Measurements from ENCODE around the gene MRPL49. TPM values are rescaled to one million over a fixed set of nuclear protein-coding genes. Genes with fewer than 3 reads are reported as not detected.
A peak's percentile ranks its signal among the peaks of the same experiment; 100 is the strongest.

The MRPL49 gene
- polyA plus RNA-seq = 10 to 100 TPM; 18.9 to 44.3 TPM

GRCh38 chr11:65121865-65122696, at the start of gene MRPL49, which contains the start of gene FAU:
Gene MRPL49, plus strand, starts transcription at chr11:65122321. Its CDS starts 26 bp downstream, at chr11:65122347.
Gene FAU, minus strand, starts transcription at chr11:65122134. Its CDS starts 321 bp downstream, at chr11:65121813.
- no peaks in the 10 kb centered on the region for H3K27me3 ChIP-seq (ENCODE audit: control insufficient read depth in 1 of 2, insufficient read depth in 2 of 2, low read length in 2 of 2)
- peak within 1 kb of the TSS; percentile 97 to 98 for H3K27ac ChIP-seq (ENCODE audit: low read depth in 2 of 2, low read length in 1 of 2)
- peak within 1 kb of the TSS; percentile 76 to 92 for H3K4me3 ChIP-seq (ENCODE audit: low read depth in 1 of 2, low read length in 2 of 2)
- no peaks in the 10 kb centered on the region for H3K9me3 ChIP-seq (ENCODE audit: control insufficient read depth in 2 of 2, insufficient read depth in 1 of 2, low read depth in 1 of 2, low read length in 1 of 2)
- peaks cover 11 to 29% of the 10 kb centered on the region in 2 donors for H3K36me3 ChIP-seq (ENCODE audit: control insufficient read depth in 2 of 2, insufficient read depth in 2 of 2, low read length in 1 of 2)
- 0% methylated on average over 58 to 64 of the region's 64 CpGs for WGBS, 2 donors
- H3K4me1 ChIP-seq (ENCODE audit: control insufficient read depth in 2 of 2, insufficient read depth in 2 of 2, low read length in 1 of 2) = peaks cover 0 to 4% of the 10 kb centered on the region in 2 donors

- 61 to 79% methylated on average over 1 of the region's 1 CpG for WGBS, 2 donors
These were observed 49.5 kb upstream of the MRPL49 start for GRCh38 chr11:65072631-65072966.

GRCh38 chr11:65077451-65077850, 44.7 kb upstream of the MRPL49 start:
- no peaks in the 10 kb centered on the region for H3K27me3 ChIP-seq (ENCODE audit: control insufficient read depth in 1 of 2, insufficient read depth in 2 of 2, low read length in 2 of 2)
- 87 to 89% methylated on average over 4 of the region's 4 CpGs for whole genome bisulfite sequencing, 2 donors
- H3K4me1 ChIP-seq (ENCODE audit: control insufficient read depth in 2 of 2, insufficient read depth in 2 of 2, low read length in 1 of 2) = no peaks in the 10 kb centered on the region
- no peak overlapping the region for H3K4me3 ChIP-seq (ENCODE audit: low read depth in 1 of 2, low read length in 2 of 2)
- no peaks in the 10 kb centered on the region for H3K9me3 ChIP-seq (ENCODE audit: control insufficient read depth in 2 of 2, insufficient read depth in 1 of 2, low read depth in 1 of 2, low read length in 1 of 2)
- peaks cover 0 to 3% of the 10 kb centered on the region in 2 donors for H3K36me3 ChIP-seq (ENCODE audit: control insufficient read depth in 2 of 2, insufficient read depth in 2 of 2, low read length in 1 of 2)
- H3K27ac ChIP-seq (ENCODE audit: low read depth in 2 of 2, low read length in 1 of 2) = no peak overlapping the region

More at GRCh38 chr11:65072631-65072966, 49.5 kb upstream of the MRPL49 start:
- Histone ChIP-seq H3K27me3 (ENCODE audit: control insufficient read depth in 1 of 2, insufficient read depth in 2 of 2, low read length in 2 of 2) (no peaks in the 10 kb centered on the region), H3K27ac (ENCODE audit: low read depth in 2 of 2, low read length in 1 of 2) (no peak overlapping the region), H3K4me1 (ENCODE audit: control insufficient read depth in 2 of 2, insufficient read depth in 2 of 2, low read length in 1 of 2) (no peaks in the 10 kb centered on the region), H3K9me3 (ENCODE audit: control insufficient read depth in 2 of 2, insufficient read depth in 1 of 2, low read depth in 1 of 2, low read length in 1 of 2) (no peaks in the 10 kb centered on the region), H3K36me3 (ENCODE audit: control insufficient read depth in 2 of 2, insufficient read depth in 2 of 2, low read length in 1 of 2) (no peaks in the 10 kb centered on the region), H3K4me3 (ENCODE audit: low read depth in 1 of 2, low read length in 2 of 2) (no peak overlapping the region)

- H3K4me3 ChIP-seq (ENCODE audit: low read depth in 1 of 2, low read length in 2 of 2) = no peak overlapping the region
- H3K4me1 ChIP-seq (ENCODE audit: control insufficient read depth in 2 of 2, insufficient read depth in 2 of 2, low read length in 1 of 2) = no peaks in the 10 kb centered on the region
- peaks cover 0 to 3% of the 10 kb centered on the region in 2 donors for H3K36me3 ChIP-seq (ENCODE audit: control insufficient read depth in 2 of 2, insufficient read depth in 2 of 2, low read length in 1 of 2)
- no peaks in the 10 kb centered on the region for H3K9me3 ChIP-seq (ENCODE audit: control insufficient read depth in 2 of 2, insufficient read depth in 1 of 2, low read depth in 1 of 2, low read length in 1 of 2)
- no peaks in the 10 kb centered on the region for H3K27me3 ChIP-seq (ENCODE audit: control insufficient read depth in 1 of 2, insufficient read depth in 2 of 2, low read length in 2 of 2)
- WGBS, 2 donors = 54 to 61% methylated on average over 3 of the region's 3 CpGs
- no peak overlapping the region for H3K27ac ChIP-seq (ENCODE audit: low read depth in 2 of 2, low read length in 1 of 2)
These were observed 44.0 kb upstream of the MRPL49 start for GRCh38 chr11:65078151-65078550.

- H3K27me3 ChIP-seq (ENCODE audit: control insufficient read depth in 1 of 2, insufficient read depth in 2 of 2, low read length in 2 of 2) = no peaks in the 10 kb centered on the region
- WGBS, 2 donors = 86 to 95% methylated on average over 9 of the region's 9 CpGs
- H3K4me1 ChIP-seq (ENCODE audit: control insufficient read depth in 2 of 2, insufficient read depth in 2 of 2, low read length in 1 of 2) = no peaks in the 10 kb centered on the region
- H3K4me3 ChIP-seq (ENCODE audit: low read depth in 1 of 2, low read length in 2 of 2) = no peak overlapping the region
- no peak overlapping the region for H3K27ac ChIP-seq (ENCODE audit: low read depth in 2 of 2, low read length in 1 of 2)
- H3K9me3 ChIP-seq (ENCODE audit: control insufficient read depth in 2 of 2, insufficient read depth in 1 of 2, low read depth in 1 of 2, low read length in 1 of 2) = no peaks in the 10 kb centered on the region
- peaks cover 0 to 3% of the 10 kb centered on the region in 2 donors for H3K36me3 ChIP-seq (ENCODE audit: control insufficient read depth in 2 of 2, insufficient read depth in 2 of 2, low read length in 1 of 2)
These were observed 43.3 kb upstream of the MRPL49 start for GRCh38 chr11:65078786-65079342.

- no peaks in the 10 kb centered on the region for H3K9me3 ChIP-seq (ENCODE audit: control insufficient read depth in 2 of 2, insufficient read depth in 1 of 2, low read depth in 1 of 2, low read length in 1 of 2)
- H3K27ac ChIP-seq (ENCODE audit: low read depth in 2 of 2, low read length in 1 of 2) = peak overlapping the region in 1 of 2 donors; percentile 6
These were observed 38.8 kb upstream of the MRPL49 start for GRCh38 chr11:65083134-65083833.

GRCh38 chr11:65083834-65084597, 38.1 kb upstream of the MRPL49 start, which contains the start of the genes CDCA5 and ZFPL1:
Gene CDCA5, minus strand, starts transcription at chr11:65084040. Its CDS starts 62 bp downstream, at chr11:65083978.
Gene ZFPL1, plus strand, starts transcription at chr11:65084222. Its CDS starts 477 bp downstream, at chr11:65084699.
- 0% methylated on average over 79 of the region's 79 CpGs for WGBS, 2 donors
- H3K36me3 ChIP-seq (ENCODE audit: control insufficient read depth in 2 of 2, insufficient read depth in 2 of 2, low read length in 1 of 2) = peaks cover 19 to 27% of the 10 kb centered on the region in 2 donors
- peak within 1 kb of the TSS; percentile 77 to 83 for H3K4me3 ChIP-seq (ENCODE audit: low read depth in 1 of 2, low read length in 2 of 2)
- peak within 1 kb of the TSS; percentile 98 for H3K27ac ChIP-seq (ENCODE audit: low read depth in 2 of 2, low read length in 1 of 2)
- H3K27me3 ChIP-seq (ENCODE audit: control insufficient read depth in 1 of 2, insufficient read depth in 2 of 2, low read length in 2 of 2) = no peaks in the 10 kb centered on the region
- peaks cover 0 to 3% of the 10 kb centered on the region in 2 donors for H3K4me1 ChIP-seq (ENCODE audit: control insufficient read depth in 2 of 2, insufficient read depth in 2 of 2, low read length in 1 of 2)
- H3K9me3 ChIP-seq (ENCODE audit: control insufficient read depth in 2 of 2, insufficient read depth in 1 of 2, low read depth in 1 of 2, low read length in 1 of 2) = no peaks in the 10 kb centered on the region

More at GRCh38 chr11:65083134-65083833, 38.8 kb upstream of the MRPL49 start:
- Histone ChIP-seq H3K36me3 (ENCODE audit: control insufficient read depth in 2 of 2, insufficient read depth in 2 of 2, low read length in 1 of 2) (peaks cover 16 to 23% of the 10 kb centered on the region in 2 donors), H3K27me3 (ENCODE audit: control insufficient read depth in 1 of 2, insufficient read depth in 2 of 2, low read length in 2 of 2) (no peaks in the 10 kb centered on the region), H3K4me1 (ENCODE audit: control insufficient read depth in 2 of 2, insufficient read depth in 2 of 2, low read length in 1 of 2) (peaks cover 0 to 3% of the 10 kb centered on the region in 2 donors), H3K4me3 (ENCODE audit: low read depth in 1 of 2, low read length in 2 of 2) (peak overlapping the region; percentile 77 to 83)
- 2 to 7% methylated on average over 13 of the region's 13 CpGs for WGBS, 2 donors

- 39 to 43% methylated on average over 23 of the region's 23 CpGs for WGBS, 2 donors
- Histone ChIP-seq H3K36me3 (ENCODE audit: control insufficient read depth in 2 of 2, insufficient read depth in 2 of 2, low read length in 1 of 2) (peaks cover 19 to 29% of the 10 kb centered on the region in 2 donors), H3K27ac (ENCODE audit: low read depth in 2 of 2, low read length in 1 of 2) (peak overlapping the region; percentile 98), H3K4me1 (ENCODE audit: control insufficient read depth in 2 of 2, insufficient read depth in 2 of 2, low read length in 1 of 2) (peaks cover 0 to 3% of the 10 kb centered on the region in 2 donors), H3K4me3 (ENCODE audit: low read depth in 1 of 2, low read length in 2 of 2) (peak overlapping the region; percentile 77 to 83), H3K27me3 (ENCODE audit: control insufficient read depth in 1 of 2, insufficient read depth in 2 of 2, low read length in 2 of 2) (no peaks in the 10 kb centered on the region), H3K9me3 (ENCODE audit: control insufficient read depth in 2 of 2, insufficient read depth in 1 of 2, low read depth in 1 of 2, low read length in 1 of 2) (no peaks in the 10 kb centered on the region)
These were observed 37.3 kb upstream of the MRPL49 start for GRCh38 chr11:65084598-65085375.

Measured in esophagus (tissue), 2 donors.